Lower lobe of right lung (tissue), 2 donors: ENCODE results near the gene COL6A3. TPM values are rescaled to one million over a fixed set of nuclear protein-coding genes. Genes with fewer than 3 reads are reported as not detected.

Source experiments
- ATAC-seq, 2 donors: fragments of 200-7000 bp; cut with Tn5 transposase; one replicate each; pipeline ENCODE4 v1.9.1; 2020 to 2022; ENCODE audit warnings: mild to moderate bottlenecking in 2 of 2, moderate library complexity in 2 of 2
- DNase-seq: peaks from one replicate; pipeline ENCODE4 v3.0.0-alpha.2; 2020
- H3K27ac ChIP-seq: fragments of 200-600 bp; one replicate; pipeline ENCODE4 v1.8.0; 2022
- H3K27me3 ChIP-seq: fragments of 200-600 bp; one replicate; pipeline ENCODE4 v1.8.0; 2022; ENCODE audit warnings: low read depth
- H3K36me3 ChIP-seq: fragments of 200-600 bp; one replicate; pipeline ENCODE4 v1.8.0; 2022; ENCODE audit warnings: mild to moderate bottlenecking
- H3K4me1 ChIP-seq: fragments of 200-600 bp; one replicate; pipeline ENCODE4 v1.8.0; 2022
- H3K4me3 ChIP-seq: fragments of 200-600 bp; one replicate; pipeline ENCODE4 v1.8.0; 2022; ENCODE audit warnings: mild to moderate bottlenecking
- H3K9me3 ChIP-seq: fragments of 200-600 bp; one replicate; pipeline ENCODE4 v1.8.0; 2022
- intact Hi-C: fragments of 100-400 bp; cut with DNase I; formaldehyde crosslinking; loops from one replicate; pipeline ENCODE4 v1.11.0; 2022
- total RNA-seq: library from RNA; stranded (reverse); fragmentation: NEBNext Ultra II Directional; extraction: Animal tissue kit (Norgen Biotek cat#: 25700); gene quantifications from one replicate; pipeline ENCODE4 v1.2.1, GENCODE V29; 2021
- TF ChIP-seq, protein P1 (sequence below): fragments of 200-600 bp; IDR thresholded peaks from one replicate; pipeline ENCODE4 v1.8.0; 2022; ENCODE audit warnings: antibody characterized with exemption, mild to moderate bottlenecking
- donor health status: DM: no; HTN: yes; CAD: no; lungs with severe emphysema.

The COL6A3 gene
- total RNA-seq, 1 donor from 2014 or later, result 114 TPM

DNA sequence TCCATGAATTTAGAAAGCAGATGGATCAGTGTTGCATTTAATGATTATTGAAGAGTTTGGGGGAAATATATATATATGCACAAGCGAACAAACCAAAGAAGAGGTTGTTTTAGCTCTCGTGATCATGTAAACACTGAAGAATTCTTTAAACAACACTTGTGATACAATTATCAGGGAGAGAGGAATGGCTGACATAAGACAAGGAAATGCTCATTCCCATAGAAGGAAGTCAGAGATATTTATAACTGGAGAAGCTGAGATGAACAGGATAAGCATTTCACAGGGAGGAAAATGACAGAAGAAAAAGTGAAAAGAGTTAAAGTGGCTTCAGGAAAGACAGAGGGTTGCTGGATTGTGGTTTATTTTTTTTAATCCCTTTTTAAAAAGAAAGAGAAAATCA lies 10.6 kb upstream of the COL6A3 start:
- Histone ChIP-seq H3K9me3 (no peaks in the 10 kb centered on the region), H3K36me3 (no peaks in the 10 kb centered on the region), H3K27ac (no peak overlapping the region), H3K4me3 (no peak overlapping the region), H3K4me1 (peaks cover 11% of the 10 kb centered on the region), H3K27me3 (no peaks in the 10 kb centered on the region)
- no peak for ATAC-seq
- TF ChIP-seq, protein P1, sequence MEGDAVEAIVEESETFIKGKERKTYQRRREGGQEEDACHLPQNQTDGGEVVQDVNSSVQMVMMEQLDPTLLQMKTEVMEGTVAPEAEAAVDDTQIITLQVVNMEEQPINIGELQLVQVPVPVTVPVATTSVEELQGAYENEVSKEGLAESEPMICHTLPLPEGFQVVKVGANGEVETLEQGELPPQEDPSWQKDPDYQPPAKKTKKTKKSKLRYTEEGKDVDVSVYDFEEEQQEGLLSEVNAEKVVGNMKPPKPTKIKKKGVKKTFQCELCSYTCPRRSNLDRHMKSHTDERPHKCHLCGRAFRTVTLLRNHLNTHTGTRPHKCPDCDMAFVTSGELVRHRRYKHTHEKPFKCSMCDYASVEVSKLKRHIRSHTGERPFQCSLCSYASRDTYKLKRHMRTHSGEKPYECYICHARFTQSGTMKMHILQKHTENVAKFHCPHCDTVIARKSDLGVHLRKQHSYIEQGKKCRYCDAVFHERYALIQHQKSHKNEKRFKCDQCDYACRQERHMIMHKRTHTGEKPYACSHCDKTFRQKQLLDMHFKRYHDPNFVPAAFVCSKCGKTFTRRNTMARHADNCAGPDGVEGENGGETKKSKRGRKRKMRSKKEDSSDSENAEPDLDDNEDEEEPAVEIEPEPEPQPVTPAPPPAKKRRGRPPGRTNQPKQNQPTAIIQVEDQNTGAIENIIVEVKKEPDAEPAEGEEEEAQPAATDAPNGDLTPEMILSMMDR, result no peak
- DNase-seq, result no peak
- intact Hi-C loops, result no loop called here

DNA sequence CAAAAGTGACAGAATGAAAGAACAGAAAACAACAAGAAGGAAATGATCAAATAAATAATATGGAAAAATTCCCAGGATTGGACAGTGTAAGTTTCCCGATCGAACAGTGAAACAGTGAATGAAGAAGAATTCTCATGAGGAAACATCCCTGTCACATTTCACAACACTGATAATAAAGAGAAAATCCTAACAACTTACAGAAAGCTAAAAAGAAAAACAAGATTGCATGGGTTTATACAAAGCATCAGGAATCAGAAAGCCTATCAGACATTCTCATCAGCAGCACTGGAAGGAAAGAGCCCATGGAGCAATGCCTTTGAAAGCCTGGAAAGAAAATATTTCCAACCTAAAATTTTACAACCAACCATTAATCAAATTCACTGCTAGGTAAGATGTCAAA lies 9.9 kb upstream of the COL6A3 start:
- peaks cover 11% of the 10 kb centered on the region for H3K4me1 ChIP-seq
- intact Hi-C loops, result no loop called here
- H3K27me3 ChIP-seq, result no peaks in the 10 kb centered on the region
- no peaks in the 10 kb centered on the region for H3K9me3 ChIP-seq
- no peak overlapping the region for H3K4me3 ChIP-seq
- H3K27ac ChIP-seq, result no peak overlapping the region
- TF ChIP-seq, protein P1, result no peak
- no peaks in the 10 kb centered on the region for H3K36me3 ChIP-seq
- no peak for DNase-seq
- ATAC-seq, result no peak

DNA sequence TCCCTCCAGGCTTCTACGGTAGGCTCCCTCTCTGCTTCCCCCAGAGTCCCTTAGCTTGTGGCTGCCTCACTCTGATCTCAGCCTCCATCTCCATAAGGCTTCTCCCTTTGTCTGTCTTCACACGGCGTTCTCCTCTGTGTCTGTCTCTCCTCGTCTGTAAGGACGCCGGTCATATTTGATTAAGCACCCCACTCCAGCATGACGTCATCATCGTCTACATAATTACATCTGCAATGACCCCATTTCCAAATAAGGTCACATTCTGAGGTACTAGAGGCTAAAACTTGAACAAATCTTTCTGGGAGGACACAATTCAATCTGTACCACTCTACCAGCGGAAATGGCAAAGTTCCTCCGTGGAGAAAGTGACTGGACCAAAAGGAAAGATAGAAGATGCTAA lies 8.3 kb upstream of the COL6A3 start:
- H3K27me3 ChIP-seq, result no peaks in the 10 kb centered on the region
- peaks cover 11% of the 10 kb centered on the region for H3K4me1 ChIP-seq
- TF ChIP-seq, protein P1, result no peak
- H3K36me3 ChIP-seq, result no peaks in the 10 kb centered on the region
- no peaks in the 10 kb centered on the region for H3K9me3 ChIP-seq
- DNase-seq (no peak), ATAC-seq (peak in 1 of 2 donors; percentile 30)
- intact Hi-C loops, result no loop called here
- no peak overlapping the region for H3K27ac ChIP-seq
- no peak overlapping the region for H3K4me3 ChIP-seq

DNA sequence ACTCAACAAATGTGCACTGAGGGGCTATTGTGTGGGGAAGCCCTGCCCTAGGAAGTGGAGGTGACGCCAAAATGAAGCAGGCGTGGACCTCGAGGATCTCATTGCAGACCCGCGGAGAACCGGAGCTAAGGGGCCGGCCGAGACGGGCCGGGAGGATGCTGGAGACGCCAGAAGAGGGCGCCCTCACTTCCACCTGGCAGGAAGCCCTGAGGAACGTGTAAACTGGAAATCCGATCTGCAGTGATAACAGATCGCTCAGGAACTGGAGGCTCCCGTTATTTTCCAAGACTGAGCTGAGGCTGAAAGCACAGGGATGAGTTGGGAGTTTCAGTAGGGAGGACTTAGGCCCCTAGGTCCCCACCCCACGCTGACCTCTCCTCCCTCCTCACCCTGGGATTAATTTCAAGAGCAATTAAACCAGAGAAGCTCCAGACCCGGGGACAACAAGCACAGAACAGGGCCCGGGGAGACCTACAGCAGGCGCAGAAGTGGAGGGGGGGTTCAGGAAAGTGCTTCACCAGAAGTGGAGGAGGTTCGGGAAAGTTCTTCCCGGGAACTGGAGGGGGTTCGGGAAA lies 7.7 kb upstream of the COL6A3 start:
- H3K9me3 ChIP-seq, result no peaks in the 10 kb centered on the region
- DNase-seq, result peak; percentile 82
- ATAC-seq, result peak; percentile 90 to 92
- H3K36me3 ChIP-seq, result no peaks in the 10 kb centered on the region
- H3K4me3 ChIP-seq, result peak overlapping the region; percentile 23
- H3K27me3 ChIP-seq, result no peaks in the 10 kb centered on the region
- peaks cover 11% of the 10 kb centered on the region for H3K4me1 ChIP-seq
- intact Hi-C loops, result no loop called here
- TF ChIP-seq, protein P1, result peak; percentile 86
- H3K27ac ChIP-seq, result peak overlapping the region; percentile 15

DNA sequence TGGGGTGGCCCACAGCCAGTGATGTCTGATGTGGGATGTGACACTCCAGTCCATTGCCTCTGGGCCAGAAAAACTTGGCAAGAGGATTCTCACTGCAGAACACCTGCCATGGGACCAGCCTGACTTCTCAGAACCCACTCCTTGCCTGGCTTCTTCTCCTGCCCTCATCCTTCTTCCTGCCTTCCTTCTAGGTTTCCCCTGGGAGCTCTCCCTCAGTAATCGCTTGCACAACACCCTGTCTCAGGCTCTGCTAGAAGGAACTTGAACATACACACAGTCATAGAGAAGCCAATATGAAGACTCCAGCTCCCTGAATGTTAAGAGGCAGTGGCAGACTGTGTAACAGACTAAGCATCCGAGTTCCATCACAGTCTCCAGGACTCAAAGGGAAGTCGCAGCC lies 4.3 kb upstream of the COL6A3 start:
- H3K36me3 ChIP-seq, result no peaks in the 10 kb centered on the region
- no peaks in the 10 kb centered on the region for H3K9me3 ChIP-seq
- no peak overlapping the region for H3K4me3 ChIP-seq
- TF ChIP-seq, protein P1, result no peak
- H3K27me3 ChIP-seq, result no peaks in the 10 kb centered on the region
- peaks cover 11% of the 10 kb centered on the region for H3K4me1 ChIP-seq
- no peak overlapping the region for H3K27ac ChIP-seq
- intact Hi-C loops, result no loop called here
- DNase-seq (no peak), ATAC-seq (no peak)
